ENCODE results near the gene HOXA6. TPM values are rescaled to one million over a fixed set of nuclear protein-coding genes. Genes with fewer than 3 reads are reported as not detected.

Gene HOXA6
- 1 to 10 TPM in 2 of 4 donors, not detected in 2; 1.1 to 1.6 TPM for total RNA-seq

- no peak for DNase-seq
- Histone ChIP-seq H3K9me3 (no peaks in the 10 kb centered on the region), H3K4me3 (replicated peaks in 1 of 3) (no peak within 1 kb of the TSS), H3K27me3 (peaks cover 89% of the 10 kb centered on the region), H3K36me3 (no peaks in the 10 kb centered on the region), H3K4me1 (peaks cover 23 to 29% of the 10 kb centered on the region in 2 donors), H3K27ac (no peak within 1 kb of the TSS)
- TF ChIP-seq CTCF (IDR thresholded peaks at IDR 0.05) (no peak), POLR2A (IDR thresholded peaks at IDR 0.05) (no peak)
- WGBS, 2 donors = 15 to 19% methylated on average over 39 to 53 of the region's 63 CpGs
- intact Hi-C loops (cut with DNase I) = no loop called here
Observed at GRCh38 chr7:27147199-27148030, at the start of gene HOXA6. TSS of gene HOXA6 (minus strand) at chr7:27147774. CDS start at chr7:27147749, 25 bp downstream.

GRCh38 chr7:27196287-27196767 lies 48.8 kb upstream of the HOXA6 start:
- WGBS, 2 donors = 1 to 8% methylated on average over 6 of the region's 6 CpGs
- peaks cover 11 to 39% of the 10 kb centered on the region in 2 donors for H3K4me1 ChIP-seq
- H3K4me3 ChIP-seq (replicated peaks in 1 of 3) = no peak overlapping the region
- H3K27ac ChIP-seq = no peak overlapping the region
- H3K27me3 ChIP-seq = peaks cover 75% of the 10 kb centered on the region
- peak; percentile 87 to 91 for DNase-seq
- H3K9me3 ChIP-seq = no peaks in the 10 kb centered on the region
- peak in 5 of 6 experiments; percentile 57 to 81 (median 73) for TF ChIP-seq CTCF (IDR thresholded peaks at IDR 0.05)
- TF ChIP-seq POLR2A (IDR thresholded peaks at IDR 0.05) = no peak
- H3K36me3 ChIP-seq = no peaks in the 10 kb centered on the region
- intact Hi-C loops (cut with DNase I) = loop anchor here (5.0 to 10.0 kb wide), 2 partner anchors 826 to 898 kb away; no protein-coding TSS in a partner anchor

GRCh38 chr7:27194686-27195379 lies 47.3 kb upstream of the HOXA6 start:
- no peak for DNase-seq
- no peaks in the 10 kb centered on the region for H3K36me3 ChIP-seq
- no peaks in the 10 kb centered on the region for H3K9me3 ChIP-seq
- no peak overlapping the region for H3K4me3 ChIP-seq (replicated peaks in 1 of 3)
- H3K27ac ChIP-seq = no peak overlapping the region
- no peak for TF ChIP-seq CTCF (IDR thresholded peaks at IDR 0.05)
- H3K27me3 ChIP-seq = peaks cover 76% of the 10 kb centered on the region
- peaks cover 11 to 30% of the 10 kb centered on the region in 2 donors for H3K4me1 ChIP-seq
- intact Hi-C loops (cut with DNase I) = loop anchor here (5.0 to 10.0 kb wide), 2 partner anchors 827 to 900 kb away; no protein-coding TSS in a partner anchor
- 40 to 52% methylated on average over 9 of the region's 9 CpGs for WGBS, 2 donors

GRCh38 chr7:27194002-27194352 lies 46.4 kb upstream of the HOXA6 start:
- WGBS, 2 donors = 48 to 59% methylated on average over 2 of the region's 2 CpGs
- intact Hi-C loops (cut with DNase I) = loop anchor here (10.0 kb wide), 1 partner anchor 901 kb away; no protein-coding TSS in a partner anchor
- no peak for TF ChIP-seq CTCF (IDR thresholded peaks at IDR 0.05)
- no peak for TF ChIP-seq POLR2A (IDR thresholded peaks at IDR 0.05)
- H3K4me3 ChIP-seq (replicated peaks in 1 of 3) = no peak overlapping the region
- no peak overlapping the region for H3K27ac ChIP-seq
- H3K36me3 ChIP-seq = no peaks in the 10 kb centered on the region
- H3K27me3 ChIP-seq = peaks cover 80% of the 10 kb centered on the region
- no peak for DNase-seq
- H3K4me1 ChIP-seq = peaks cover 12 to 28% of the 10 kb centered on the region in 2 donors
- H3K9me3 ChIP-seq = no peaks in the 10 kb centered on the region
